ENCODE measurements around the gene MID1. TPM values are rescaled to one million over a fixed set of nuclear protein-coding genes. Genes with fewer than 3 reads are reported as not detected.

MID1 gene
- total RNA-seq, 1 donor from 2014 or later = 32.8 TPM

- no peak overlapping the region for H3K4me3 ChIP-seq
- intact Hi-C loops (cut with DNase I) = no loop called here
- H3K9me3 ChIP-seq = no peaks in the 10 kb centered on the region
- H3K27me3 ChIP-seq = no peaks in the 10 kb centered on the region
- TF ChIP-seq CTCF (IDR thresholded peaks at IDR 0.05) = no peak
- no peak overlapping the region for H3K27ac ChIP-seq
- DNase-seq (ENCODE audit: low spot score in 2 of 2) = no peak
- no peaks in the 10 kb centered on the region for H3K36me3 ChIP-seq
- no peaks in the 10 kb centered on the region for H3K4me1 ChIP-seq
These were observed 221.2 kb downstream of the MID1 start for GRCh38 chrX:10399043-10399741.

- Histone ChIP-seq H3K36me3 (no peaks in the 10 kb centered on the region), H3K4me3 (no peak overlapping the region), H3K27ac (no peak overlapping the region), H3K27me3 (no peaks in the 10 kb centered on the region), H3K4me1 (no peaks in the 10 kb centered on the region), H3K9me3 (no peaks in the 10 kb centered on the region)
- no peak for DNase-seq (ENCODE audit: low spot score in 2 of 2)
- intact Hi-C loops (cut with DNase I) = no loop called here
- TF ChIP-seq CTCF (IDR thresholded peaks at IDR 0.05) = no peak
These were observed 222.2 kb downstream of the MID1 start for GRCh38 chrX:10398215-10398614.

- Histone ChIP-seq H3K27me3 (no peaks in the 10 kb centered on the region), H3K36me3 (no peaks in the 10 kb centered on the region), H3K4me1 (no peaks in the 10 kb centered on the region), H3K9me3 (no peaks in the 10 kb centered on the region), H3K27ac (no peak overlapping the region), H3K4me3 (no peak overlapping the region)
- TF ChIP-seq CTCF (IDR thresholded peaks at IDR 0.05) = no peak
- DNase-seq (ENCODE audit: low spot score in 2 of 2) = no peak
- intact Hi-C loops (cut with DNase I) = no loop called here
These were observed 223.0 kb downstream of the MID1 start for GRCh38 chrX:10397349-10397748.

DNA sequence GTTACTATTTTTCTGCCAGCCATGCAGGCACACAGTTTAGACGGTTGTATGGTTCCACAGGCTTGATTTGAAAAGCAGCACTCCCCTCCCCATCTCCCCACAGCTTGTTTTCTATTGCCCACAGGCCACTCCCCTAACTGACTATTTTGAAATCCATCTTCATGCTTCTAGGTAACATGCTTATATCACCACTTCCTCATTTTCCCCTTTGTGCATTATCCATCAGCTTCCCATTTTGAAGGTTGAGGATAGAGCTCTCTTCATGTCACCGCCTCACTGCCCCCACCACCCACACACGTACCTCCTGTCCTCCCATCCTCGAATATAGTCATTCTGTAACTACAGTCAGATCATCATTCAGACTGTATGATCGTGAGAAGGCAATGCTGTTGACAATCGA is 224.7 kb downstream of the MID1 start:
- H3K4me1 ChIP-seq = no peaks in the 10 kb centered on the region
- H3K36me3 ChIP-seq = no peaks in the 10 kb centered on the region
- DNase-seq (ENCODE audit: low spot score in 2 of 2) = no peak
- H3K27me3 ChIP-seq = no peaks in the 10 kb centered on the region
- H3K27ac ChIP-seq = no peak overlapping the region
- TF ChIP-seq CTCF (IDR thresholded peaks at IDR 0.05) = no peak
- intact Hi-C loops (cut with DNase I) = no loop called here
- no peaks in the 10 kb centered on the region for H3K9me3 ChIP-seq
- no peak overlapping the region for H3K4me3 ChIP-seq

Measured in ascending aorta (tissue), 2 donors.